GM21619 (cell line): ENCODE measurements around the gene TRIM41.
"Not testable (repeated sequence)": the region's sequence is repeated elsewhere in the genome, so short reads cannot be mapped to it uniquely, and the experiment has no call there.

Experiments
- ATAC-seq: cut with Tn5 transposase; IDR thresholded peaks from one replicate; pipeline ENCODE4 v1.9.1; 2021; ENCODE audit not compliant: unreplicated experiment

TRIM41 gene

DNA sequence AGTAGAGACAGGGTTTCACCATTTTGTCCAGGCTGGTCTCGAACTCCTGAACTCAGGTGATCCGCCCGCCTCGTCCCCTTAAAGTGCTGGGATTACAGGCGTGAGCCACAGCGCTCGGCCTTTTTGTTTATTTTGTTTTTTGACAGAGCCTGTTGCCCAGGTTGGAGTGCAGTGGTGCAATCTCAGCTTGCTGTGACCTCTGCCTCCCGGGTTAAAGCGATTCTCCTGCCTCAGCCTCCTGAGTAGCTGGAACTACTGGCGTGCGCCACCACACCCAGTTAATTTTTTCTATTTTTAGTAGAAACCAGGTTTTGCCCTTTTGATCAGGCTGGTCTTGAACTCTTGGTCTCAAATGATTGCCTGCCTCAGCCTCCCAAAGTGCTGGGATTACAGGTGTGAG is 12.9 kb upstream of the TRIM41 start:
- ATAC-seq = not testable (repeated sequence)

DNA sequence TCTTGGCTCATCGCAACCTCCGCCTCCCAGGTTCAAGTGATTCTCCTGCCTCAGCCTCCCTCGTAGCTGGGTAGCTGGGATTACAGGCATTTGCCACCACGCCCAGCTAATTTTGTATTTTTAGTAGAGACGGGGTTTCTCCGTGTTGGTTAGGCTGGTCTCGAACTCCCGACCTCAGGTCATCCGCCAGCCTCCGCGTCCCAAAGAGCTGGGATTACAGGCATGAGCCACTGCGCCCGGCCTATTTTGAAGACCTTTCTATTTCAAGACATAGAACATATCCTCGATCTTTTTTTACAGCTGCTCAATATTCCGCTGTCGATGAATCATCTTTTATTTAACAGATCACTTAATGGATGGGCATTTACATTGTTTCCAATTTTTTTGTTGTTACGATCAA is 12.4 kb upstream of the TRIM41 start:
- ATAC-seq = not testable (repeated sequence)

DNA sequence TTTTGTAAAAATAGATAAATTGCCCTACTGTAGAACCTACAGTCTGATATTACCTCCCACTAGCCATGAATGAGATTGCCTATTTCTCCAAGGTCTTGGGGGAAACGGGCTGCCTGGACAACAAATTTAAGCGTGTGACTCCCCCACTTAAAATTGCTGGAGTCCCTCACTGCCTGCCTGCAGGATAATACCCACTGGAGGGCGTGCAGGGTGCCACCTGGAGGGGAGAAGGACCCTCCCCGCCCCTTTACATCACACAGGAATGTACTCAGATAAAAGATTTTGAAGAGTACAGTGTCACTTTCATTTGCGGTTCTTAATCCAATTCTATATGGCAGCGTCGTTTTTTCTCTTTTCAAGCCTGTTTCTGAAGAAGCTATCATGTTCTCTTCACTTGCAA is 11.9 kb upstream of the TRIM41 start:
- no peak for ATAC-seq

DNA sequence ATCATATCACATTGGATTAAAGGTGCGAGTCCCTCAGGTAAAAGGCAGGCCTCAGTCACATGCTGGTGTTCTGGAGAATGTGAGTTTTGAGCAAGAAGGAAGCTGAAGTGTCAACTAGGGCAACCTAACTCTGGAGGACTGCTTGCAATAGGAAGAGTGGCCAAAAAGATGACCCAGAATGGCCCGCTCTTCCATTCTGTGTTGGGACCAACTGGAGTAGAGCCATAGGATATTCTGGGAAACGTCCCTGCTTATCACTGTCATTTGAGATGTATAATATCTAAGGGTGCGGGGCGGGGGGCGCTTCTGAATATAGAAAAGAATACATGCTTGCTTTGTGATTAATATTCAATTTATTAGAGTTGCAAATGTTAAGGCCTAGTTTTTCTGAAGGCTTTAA is 11.0 kb upstream of the TRIM41 start:
- no peak for ATAC-seq

DNA sequence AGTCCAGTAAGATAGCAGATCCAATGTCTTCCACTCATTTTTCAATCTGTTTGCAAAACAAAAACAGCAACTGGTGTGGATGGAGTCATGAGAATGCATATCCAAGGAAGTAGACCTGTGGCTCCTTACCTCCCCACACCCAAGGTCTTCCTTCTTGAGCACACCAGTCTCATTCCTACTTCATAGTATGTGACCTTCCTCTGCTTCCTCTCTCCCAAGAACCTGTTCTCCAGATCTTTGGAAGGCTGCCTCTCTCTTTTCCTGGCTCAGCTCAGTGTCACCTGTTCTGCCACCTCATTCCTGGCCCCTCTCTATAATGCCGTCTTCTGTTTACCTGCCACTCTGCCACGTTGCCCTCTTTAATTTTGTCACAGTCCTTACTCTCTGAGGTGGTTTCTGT is 10.1 kb upstream of the TRIM41 start:
- no peak for ATAC-seq

DNA sequence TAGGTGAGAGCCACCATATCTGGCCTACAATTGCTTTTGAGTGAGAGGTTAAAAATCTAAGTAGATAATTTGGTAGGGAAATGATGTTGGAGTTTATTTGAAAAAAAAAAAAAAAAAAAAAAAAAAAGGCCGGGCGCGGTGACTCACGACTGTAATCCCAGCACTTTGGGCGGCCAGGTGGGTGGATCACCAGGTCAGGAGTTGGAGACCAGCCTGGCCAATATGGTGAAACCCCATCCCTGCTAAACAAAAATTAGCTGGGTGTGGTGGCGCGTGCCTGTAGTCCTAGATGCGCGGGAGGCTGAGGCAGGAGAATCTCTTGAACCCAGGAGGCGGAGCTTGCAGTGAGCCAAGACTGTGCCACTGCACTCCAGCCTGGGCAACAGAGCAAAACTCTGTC is 8.8 kb upstream of the TRIM41 start:
- ATAC-seq = not testable (repeated sequence)

DNA sequence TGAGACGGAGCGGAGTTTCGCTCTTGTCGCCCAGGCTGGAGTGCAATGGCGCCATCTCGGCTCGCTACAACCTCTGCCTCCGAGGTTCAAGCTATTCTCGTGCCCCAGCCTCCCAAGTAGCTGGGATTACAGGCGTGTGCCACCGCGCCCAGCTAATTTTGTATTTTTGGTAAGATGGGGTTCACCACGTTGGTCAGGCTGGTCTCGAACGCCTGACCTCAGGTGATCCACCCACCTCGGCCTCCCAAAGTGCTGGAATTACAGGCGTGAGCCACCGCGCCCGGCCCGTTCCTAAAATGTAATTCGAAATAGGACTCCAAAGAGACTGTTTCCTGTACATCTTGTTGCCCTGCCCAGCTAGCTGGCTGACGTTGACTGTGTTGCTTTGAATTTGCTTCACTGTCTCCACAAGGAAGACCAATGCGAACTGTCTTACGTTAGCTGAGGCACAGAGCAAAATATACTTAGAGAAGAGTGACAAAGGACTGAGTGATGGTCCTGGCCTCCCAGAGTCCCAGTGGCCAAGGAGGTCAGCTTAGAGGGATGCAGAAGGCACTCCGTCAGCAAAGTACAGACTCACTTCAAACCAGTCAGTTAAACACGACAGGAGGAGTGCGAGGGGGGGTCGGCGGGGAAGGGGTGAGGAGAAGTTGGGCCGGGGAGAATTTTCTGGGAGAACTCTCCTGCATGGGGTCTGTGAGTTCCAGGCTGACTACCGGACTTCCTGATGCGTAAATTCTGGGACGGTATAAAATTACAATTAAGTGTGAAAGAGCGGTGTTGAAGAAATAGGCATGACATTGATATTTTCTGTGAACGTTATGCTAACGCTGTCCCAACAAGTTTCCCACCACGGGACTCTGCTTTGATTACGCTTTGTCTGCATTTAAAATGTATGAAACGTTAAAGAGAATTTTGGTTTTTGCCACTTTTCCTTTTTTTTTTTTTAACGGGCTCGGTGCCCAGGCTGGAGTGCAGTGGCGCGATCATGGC is 6.8 kb upstream of the TRIM41 start:
- no peak for ATAC-seq

DNA sequence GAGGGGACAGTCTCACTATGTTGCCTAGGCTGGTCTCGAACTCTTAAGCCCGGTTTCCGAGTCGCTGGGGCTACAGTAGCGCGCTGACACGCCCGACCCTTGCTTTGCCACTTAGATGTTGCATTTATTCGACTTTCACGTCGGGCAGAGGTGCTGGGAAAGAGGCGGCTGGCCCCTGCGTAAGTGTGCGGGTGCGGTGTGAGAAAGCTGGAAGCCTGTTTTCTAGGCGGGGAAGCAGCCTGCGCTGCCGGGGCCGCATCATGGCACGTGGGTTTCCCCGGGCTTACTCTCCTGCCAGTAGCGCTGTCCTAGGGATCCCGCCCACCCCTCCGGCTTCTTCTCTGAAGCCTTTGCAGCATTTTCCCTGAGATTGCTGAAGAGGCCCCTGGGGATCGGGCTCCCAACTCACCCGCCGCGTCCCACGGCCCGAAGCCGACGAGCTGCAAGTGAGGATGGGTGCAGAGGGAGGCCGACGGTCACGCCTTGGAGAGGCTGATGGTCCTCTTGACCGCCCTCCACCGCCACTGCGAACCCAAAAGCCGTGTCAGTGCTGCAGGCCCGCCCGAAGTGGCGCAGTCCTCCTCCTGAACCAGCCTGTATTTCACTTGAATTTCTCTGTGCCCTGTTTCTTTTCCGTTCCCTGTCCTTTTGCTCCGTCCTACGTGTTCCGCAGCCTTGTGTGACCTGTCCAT is 5.8 kb upstream of the TRIM41 start:
- peak; percentile 22 for ATAC-seq

DNA sequence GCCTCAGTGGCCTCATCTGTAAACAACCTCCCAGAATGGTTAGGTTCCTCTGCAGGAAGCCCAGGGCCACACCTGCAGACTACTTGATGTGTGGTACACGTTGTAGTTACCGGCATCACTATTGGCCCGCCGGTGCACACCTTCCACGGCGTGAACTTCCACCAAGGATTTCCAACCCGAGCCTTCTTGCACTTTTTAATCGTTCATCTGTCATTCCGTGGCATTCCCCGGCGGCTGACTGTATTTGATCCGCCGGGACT is 5.3 kb upstream of the TRIM41 start:
- ATAC-seq = peak; percentile 18

DNA sequence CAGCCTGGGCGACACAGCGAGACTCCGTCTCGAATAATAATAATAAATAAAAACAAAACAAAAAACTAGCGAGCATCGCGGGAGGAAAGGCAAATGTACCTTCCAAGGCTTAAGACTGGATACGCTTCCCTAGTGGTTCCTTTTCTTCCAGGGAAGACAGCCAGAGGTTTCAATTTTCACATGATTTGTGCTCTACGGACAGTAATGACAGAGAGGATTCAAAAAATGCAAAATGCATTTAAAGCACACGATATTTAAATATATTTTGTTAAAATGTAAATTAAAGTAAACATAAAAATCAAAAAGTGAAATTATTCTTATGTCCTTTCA is 4.3 kb upstream of the TRIM41 start:
- ATAC-seq = no peak

DNA sequence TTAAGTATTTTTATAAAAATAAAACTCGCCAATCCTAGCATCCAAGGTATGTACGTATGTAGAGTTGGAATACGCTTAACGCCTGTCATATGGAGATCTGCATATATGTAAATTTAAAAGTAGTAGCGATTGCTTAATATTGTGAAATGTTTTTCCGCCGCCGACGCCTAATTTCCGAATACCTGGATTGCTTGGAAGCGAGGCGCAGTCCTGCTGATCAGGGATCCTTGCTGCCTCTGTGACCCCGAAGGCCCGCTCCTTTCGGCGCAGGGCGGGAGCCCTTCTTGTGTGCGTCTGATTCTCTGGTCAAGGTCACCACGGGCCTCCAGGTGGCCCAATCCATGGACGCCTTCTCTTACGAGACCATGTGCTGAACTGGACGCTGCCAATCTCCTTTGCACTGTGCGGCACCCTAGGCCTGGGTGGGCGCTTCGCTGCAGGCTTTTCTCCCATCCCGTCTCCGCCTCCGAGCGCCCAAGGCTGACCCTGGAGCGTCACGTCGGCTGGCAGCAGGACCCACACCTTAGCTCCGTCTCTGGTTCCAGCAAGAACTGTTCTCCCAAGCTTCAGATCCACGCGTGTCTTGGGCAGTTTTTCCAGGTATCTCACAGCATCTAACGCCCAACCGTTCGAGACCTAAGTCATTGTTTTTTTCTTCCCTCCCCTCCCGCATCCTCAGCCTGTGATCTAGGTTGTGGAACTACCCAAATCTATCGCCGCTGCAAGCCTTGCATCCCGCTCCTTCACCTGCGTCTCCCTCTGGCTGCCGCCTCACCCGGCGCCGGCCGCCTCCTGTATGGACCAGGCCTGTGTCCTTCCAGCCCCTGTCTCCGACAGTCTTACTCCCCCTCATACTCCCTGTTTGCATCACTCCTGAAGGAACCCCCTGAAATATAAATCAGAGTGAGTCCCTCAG is 3.6 kb upstream of the TRIM41 start:
- ATAC-seq = no peak

DNA sequence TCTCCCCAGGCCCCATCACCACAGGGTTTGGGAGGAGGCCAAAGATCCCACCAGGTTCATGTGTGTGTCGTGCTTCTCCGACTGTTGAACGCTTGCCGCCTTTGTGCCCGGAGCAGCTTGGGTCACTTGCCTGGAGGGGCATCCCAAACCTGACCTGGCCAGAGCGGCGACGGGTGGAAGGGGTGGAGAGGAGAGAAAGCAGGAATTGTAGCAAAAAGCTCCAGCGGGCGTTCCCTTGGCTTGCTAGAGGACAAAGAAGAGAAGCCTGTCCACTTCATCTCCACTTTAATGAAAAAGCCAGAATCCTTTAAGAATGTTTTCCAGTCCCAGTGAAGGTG is 2.9 kb upstream of the TRIM41 start:
- ATAC-seq = no peak

DNA sequence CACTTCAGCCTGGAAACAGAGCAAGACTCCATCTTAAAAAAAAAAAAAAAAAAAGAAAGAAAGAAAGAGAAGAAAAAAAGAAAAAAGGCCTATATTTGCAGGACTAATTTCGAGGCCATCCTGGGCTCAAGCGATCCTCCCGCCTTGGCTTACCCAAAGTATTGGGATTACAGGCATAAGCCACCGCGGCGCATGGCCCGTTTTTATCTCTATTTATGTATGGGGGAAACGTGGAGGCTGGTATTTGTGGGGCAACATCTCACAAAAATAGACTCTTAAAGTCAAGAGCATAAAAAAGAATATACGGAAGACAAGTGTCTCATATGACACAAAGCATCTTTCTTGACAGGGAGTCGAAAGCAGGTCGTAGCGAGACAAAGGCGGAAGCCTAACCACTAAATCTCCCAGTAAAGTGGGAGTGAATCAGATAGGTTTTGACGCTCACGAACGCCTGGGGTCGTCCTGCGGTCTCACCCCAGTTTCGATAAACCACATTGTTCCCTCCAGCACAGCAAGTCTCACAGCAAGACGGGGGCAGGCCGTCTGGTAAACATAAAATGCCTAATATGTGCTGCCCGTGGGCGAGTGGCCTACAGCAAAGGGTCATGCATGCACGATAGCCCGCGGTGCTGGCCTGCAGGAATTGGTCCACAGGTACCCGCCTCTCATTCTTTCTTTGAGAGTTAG is 1.8 kb upstream of the TRIM41 start:
- no peak for ATAC-seq

DNA sequence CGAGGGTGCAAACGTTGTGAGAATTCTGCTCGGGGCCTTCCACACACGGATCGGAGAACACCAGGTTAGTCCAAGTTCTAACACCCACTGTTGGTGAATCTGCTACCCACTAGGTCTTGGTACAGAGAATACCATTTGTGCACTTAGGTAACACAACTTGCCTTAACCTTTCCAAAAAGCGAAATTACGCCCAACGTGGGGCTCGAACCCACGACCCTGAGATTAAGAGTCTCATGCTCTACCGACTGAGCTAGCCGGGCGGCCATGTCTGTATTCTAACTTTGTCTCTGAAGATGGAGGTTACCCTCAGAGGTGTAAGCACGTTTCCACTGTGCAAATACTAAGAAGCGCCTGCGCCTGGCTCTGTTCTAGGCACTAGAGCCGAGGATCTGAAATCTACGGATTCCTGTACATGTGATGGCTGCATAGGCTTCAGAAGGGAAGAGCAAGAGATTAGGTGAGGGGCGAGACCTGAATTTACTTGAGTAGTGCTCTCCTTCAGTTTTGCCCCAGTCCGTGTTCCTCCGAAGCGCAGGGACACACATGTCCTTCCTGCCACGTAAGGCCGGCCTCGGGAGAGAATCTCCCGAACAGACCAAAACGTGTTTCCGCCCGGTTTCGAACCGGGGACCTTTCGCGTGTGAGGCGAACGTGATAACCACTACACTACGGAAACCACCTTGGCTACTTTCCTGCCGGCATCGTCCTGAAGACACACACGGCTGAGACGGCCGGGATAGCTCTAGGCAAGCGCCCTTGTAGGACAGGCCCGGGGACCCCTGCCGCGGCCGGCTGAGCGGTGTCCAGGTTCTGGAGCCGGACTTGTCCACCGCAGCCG is 1.1 kb upstream of the TRIM41 start:
- ATAC-seq = peak; percentile 26

DNA sequence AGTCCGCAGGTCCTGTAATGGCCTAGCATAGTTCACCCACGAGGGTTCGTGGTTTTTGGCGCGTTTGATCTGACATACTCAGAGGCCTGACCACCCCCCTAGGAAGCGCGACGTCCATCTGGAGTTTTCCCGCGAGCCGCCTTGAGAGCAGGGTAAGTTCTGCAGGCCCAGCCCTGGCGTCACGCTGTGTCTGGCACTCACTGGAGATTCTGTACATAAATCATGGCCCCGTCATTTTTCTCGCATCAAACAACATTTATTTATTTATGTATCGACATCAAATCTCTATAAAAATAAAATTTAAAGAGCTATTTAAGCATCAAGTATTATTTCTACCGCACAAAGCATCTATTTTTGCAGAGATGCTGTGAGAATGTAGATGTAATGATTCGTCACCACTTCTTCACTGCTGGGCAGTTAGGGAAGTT is 437 bp upstream of the TRIM41 start:
- no peak for ATAC-seq

DNA sequence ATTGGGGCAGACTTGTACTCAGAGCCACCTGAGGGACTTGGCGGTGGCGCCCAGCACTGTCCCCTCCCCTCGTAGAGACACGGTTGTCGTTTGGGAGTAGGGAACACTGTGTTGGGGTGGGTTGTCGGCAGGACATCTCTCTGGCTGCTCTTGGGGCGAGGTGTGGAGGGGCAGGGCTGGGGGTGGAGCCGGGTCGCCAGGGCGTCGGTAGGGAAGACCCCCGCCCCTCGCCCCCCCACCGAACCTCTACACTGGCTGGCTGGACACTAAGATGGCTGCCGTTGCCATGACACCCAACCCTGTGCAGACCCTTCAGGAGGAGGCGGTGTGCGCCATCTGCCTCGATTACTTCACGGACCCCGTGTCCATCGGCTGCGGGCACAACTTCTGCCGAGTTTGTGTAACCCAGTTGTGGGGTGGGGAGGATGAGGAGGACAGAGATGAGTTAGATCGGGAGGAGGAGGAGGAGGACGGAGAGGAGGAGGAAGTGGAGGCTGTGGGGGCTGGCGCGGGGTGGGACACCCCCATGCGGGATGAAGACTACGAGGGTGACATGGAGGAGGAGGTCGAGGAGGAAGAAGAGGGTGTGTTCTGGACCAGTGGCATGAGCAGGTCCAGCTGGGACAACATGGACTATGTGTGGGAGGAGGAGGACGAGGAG is 778 bp downstream of the TRIM41 start:
- no peak for ATAC-seq

DNA sequence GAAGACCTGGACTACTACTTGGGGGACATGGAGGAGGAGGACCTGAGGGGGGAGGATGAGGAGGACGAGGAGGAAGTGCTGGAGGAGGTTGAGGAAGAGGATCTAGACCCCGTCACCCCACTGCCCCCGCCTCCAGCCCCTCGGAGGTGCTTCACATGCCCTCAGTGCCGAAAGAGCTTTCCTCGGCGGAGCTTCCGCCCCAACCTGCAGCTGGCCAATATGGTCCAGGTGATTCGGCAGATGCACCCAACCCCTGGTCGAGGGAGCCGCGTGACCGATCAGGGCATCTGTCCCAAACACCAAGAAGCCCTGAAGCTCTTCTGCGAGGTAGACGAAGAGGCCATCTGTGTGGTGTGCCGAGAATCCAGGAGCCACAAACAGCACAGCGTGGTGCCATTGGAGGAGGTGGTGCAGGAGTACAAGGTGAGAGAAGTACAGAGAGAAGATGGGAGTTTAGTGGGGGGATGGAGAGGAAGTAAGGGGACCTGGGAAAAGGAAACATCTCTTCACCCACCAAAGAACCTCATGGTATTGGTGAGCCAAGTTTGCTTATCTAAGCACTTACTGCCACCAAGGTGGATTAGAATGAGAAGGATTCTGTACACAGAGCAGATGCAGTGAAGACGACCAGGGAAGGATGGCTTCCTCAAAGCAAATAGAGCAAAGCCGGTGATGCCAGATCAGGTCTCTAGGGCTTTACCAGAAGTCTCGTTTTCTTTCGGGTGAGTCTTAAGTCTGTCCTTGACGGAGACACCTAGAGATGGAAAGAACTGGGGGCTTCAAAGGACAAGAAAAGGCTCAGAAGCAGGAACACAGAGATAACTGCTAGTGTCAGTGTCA is 1.5 kb downstream of the TRIM41 start:
- ATAC-seq = no peak

DNA sequence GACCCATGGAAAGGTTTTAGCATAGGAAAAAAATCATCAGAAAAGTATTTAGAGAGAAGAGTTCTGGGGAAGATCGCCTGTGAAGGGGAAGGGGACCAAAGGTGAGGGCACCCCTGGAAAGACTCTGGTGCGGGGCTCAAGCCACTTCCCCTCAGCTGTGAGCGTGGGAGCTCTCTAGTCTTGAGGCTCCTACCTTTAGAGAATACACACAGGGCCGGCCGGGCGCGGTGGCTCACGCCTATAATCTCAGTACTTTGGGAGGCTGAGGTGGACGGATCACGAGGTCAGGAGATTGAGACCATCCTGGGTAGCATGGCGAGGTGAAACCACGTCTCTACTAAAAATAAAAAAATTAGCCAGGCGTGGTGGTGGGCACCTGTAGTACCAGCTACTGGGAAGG is 6.9 kb downstream of the TRIM41 start:
- no peak for ATAC-seq

DNA sequence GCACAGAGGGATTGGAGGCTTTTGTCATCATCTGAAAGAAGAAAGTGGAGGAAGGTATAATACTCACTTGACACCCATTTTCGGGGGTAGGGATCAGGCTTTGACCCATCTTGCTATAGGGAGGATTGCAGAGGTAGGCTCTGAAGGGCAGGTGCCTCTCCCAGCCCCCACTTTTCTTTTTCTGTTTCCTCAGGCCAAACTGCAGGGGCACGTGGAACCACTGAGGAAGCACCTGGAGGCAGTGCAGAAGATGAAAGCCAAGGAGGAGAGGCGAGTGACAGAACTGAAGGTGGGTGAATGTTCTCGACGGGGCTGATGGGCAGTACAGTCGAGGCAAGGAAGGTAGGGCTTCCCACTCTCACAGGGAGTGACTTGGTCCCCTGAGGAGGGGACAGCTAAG is 7.5 kb downstream of the TRIM41 start:
- ATAC-seq = no peak
